ENCODE data around the gene DGKZ.
"Not testable (repeated sequence)": the region's sequence is repeated elsewhere in the genome, so short reads cannot be mapped to it uniquely, and the experiment has no call there.

The DGKZ gene, protein sequence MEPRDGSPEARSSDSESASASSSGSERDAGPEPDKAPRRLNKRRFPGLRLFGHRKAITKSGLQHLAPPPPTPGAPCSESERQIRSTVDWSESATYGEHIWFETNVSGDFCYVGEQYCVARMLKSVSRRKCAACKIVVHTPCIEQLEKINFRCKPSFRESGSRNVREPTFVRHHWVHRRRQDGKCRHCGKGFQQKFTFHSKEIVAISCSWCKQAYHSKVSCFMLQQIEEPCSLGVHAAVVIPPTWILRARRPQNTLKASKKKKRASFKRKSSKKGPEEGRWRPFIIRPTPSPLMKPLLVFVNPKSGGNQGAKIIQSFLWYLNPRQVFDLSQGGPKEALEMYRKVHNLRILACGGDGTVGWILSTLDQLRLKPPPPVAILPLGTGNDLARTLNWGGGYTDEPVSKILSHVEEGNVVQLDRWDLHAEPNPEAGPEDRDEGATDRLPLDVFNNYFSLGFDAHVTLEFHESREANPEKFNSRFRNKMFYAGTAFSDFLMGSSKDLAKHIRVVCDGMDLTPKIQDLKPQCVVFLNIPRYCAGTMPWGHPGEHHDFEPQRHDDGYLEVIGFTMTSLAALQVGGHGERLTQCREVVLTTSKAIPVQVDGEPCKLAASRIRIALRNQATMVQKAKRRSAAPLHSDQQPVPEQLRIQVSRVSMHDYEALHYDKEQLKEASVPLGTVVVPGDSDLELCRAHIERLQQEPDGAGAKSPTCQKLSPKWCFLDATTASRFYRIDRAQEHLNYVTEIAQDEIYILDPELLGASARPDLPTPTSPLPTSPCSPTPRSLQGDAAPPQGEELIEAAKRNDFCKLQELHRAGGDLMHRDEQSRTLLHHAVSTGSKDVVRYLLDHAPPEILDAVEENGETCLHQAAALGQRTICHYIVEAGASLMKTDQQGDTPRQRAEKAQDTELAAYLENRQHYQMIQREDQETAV

DNA sequence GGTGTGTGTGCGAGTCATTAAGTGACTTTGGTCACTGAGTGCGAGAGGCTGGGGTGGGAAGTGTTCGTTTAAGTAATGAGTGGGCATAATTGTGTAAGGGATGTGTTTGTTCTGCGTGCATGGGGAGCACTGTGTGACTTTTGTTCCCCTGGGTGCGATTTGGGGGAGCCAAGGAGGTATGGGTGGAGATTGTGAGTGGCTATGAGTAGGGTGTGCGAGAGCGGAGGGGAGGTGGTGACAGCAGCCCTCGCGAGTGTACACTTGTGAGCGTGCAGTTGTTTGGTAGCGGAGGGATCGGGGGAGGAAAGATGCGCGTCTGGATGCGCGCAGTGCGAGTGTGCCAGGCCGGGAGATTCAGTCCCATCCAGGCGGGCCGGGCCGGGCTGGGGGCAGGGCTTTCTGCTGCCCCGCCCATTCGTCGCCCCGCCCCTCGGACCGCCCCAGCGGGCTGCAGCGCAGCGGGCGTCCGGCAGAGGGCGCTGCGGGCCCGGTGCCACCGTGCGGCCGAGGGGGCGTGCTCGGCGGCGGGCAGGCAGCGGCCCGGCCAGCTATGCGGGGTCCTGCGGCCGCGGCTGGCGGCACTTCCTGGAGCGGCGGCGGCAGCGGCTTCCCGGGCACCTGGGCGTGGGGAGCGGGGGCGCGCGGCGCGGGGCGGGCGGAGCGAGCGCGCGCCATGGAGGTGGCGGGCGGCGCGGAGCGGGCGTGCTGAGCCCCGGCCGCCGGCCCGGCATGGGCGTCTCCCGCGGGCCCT, at the start of gene DGKZ:
DGKZ (plus strand) TSS at position 578 of the 751 bp plus-strand sequence. CDS start 197 bp downstream, outside the sequence.
- peak; percentile 93 for ATAC-seq
- Mint-ChIP-seq H3K4me1 (peaks cover 52% of the 10 kb centered on the region), H3K36me3 (no peaks in the 10 kb centered on the region), H3K27me3 (no peaks in the 10 kb centered on the region), H3K9me3 (no peaks in the 10 kb centered on the region), H3K27ac (peak within 1 kb of the TSS; percentile 63), H3K4me3 (peak within 1 kb of the TSS; percentile 78)

DNA sequence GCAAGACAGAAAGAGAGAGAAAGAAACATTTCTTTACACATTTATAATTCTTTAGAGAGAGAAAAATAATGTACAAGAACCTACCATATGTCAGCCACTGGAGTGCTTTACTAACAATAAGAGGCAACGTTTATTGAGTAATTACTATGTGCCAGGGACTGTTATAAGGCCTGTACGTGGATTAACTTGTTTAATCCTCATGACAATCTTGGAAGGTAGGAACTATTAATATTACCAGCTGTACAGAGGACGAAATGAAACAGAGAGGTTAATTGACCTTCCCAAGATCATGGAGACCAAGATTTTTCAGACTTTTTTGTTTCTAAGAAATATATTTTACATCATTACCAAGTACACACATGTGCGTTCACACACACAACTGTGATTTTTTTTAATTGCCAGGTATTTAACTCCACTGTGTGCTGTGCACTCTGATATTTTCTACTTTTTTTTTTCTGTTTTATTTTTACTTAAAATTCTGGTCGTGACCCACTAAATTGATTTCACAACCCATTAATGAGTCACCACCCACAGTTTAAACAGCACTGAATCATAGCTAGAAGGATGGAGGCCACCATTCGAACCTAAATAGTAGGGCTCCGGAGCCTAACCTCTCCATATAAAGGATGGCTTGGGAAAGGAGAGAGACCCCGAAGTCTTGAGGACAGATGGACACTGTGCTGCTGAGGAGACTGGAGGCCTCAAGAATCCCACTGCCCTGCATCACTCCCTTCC, 48.4 kb upstream of the DGKZ start:
- ATAC-seq: no peak

DNA sequence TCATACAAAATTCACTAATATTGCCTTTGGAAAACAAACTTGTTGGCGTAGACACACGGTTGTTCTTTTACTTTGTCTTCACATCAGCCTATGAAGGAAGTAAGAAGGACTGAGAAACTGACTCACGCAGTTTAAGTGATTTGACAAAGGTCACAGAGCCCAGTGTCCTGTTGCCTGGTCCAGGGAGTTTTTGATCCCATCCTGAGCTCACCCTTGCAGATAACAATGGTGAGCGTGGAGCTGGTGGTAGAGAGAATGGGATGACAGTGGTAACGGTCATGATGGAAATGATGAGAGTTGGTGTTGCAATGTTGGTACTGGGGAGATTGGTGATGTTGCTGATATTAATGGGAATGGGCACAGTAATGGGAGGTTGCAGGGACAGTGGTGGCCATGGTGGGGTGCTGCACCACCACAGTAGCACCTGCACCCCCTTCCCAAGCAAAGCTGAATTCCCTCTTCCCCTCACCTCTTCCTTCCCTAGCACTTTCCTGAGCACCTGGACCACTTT, 47.8 kb upstream of the DGKZ start:
- H3K4me1 Mint-ChIP-seq: peaks cover 19% of the 10 kb centered on the region
- H3K27me3 Mint-ChIP-seq: peaks cover 64% of the 10 kb centered on the region
- H3K9me3 Mint-ChIP-seq: no peaks in the 10 kb centered on the region
- ATAC-seq: no peak
- no peaks in the 10 kb centered on the region for H3K36me3 Mint-ChIP-seq
- no peak overlapping the region for H3K27ac Mint-ChIP-seq
- H3K4me3 Mint-ChIP-seq: no peak overlapping the region

More for the DNA sequence above, 48.4 kb upstream of the DGKZ start:
- H3K4me3 Mint-ChIP-seq: no peak overlapping the region
- no peak overlapping the region for H3K27ac Mint-ChIP-seq
- H3K4me1 Mint-ChIP-seq: peaks cover 19% of the 10 kb centered on the region
- no peaks in the 10 kb centered on the region for H3K9me3 Mint-ChIP-seq
- peaks cover 70% of the 10 kb centered on the region for H3K27me3 Mint-ChIP-seq
- H3K36me3 Mint-ChIP-seq: no peaks in the 10 kb centered on the region

DNA sequence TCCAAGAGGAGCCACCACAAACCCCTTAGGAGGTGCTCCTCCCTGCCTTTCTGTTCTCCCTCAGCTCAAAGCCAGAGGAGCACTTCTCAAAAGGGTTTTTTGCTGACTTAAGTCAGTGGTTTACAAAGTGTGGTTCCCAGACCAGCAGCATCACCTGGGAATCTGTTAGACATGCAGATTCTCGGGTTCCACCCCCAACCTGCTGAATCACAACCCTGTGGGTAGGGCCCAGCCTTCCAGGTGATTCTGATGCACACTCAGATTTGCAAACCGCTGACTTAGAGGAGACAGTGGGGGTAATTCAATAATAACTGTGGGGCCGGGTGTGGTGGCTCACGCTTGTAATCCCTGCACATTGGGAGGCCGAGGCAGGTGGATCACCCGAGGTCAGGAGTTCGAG, 47.0 kb upstream of the DGKZ start:
- ATAC-seq: no peak
- H3K27ac Mint-ChIP-seq: no peak overlapping the region

DNA sequence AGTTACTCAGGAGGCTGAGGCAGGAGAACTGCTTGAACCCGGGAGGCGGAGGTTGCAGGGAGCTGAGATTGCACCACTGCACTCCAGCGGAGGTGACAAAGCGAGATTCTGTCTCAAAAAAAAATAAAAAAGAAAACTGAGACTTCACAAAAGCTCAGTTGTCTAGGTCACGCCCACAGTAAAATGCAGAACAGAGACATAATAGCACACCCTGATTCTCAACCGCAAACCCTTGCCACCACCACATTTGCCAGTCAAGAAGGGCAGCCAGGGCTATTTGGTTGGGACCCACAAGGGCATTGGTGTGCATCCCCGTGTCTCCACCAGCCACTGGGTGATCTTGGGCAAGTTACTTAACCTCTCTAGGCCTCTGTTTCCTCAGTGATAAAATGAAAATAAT, 44.4 kb upstream of the DGKZ start:
- Mint-ChIP-seq H3K9me3 (no peaks in the 10 kb centered on the region), H3K27me3 (peaks cover 62% of the 10 kb centered on the region), H3K4me1 (peaks cover 11% of the 10 kb centered on the region), H3K4me3 (no peak overlapping the region), H3K27ac (no peak overlapping the region), H3K36me3 (no peaks in the 10 kb centered on the region)
- peak; percentile 93 for ATAC-seq

More for the DNA sequence above, 47.0 kb upstream of the DGKZ start:
- Mint-ChIP-seq H3K36me3 (no peaks in the 10 kb centered on the region), H3K4me3 (no peak overlapping the region), H3K9me3 (no peaks in the 10 kb centered on the region), H3K4me1 (peaks cover 19% of the 10 kb centered on the region), H3K27me3 (peaks cover 62% of the 10 kb centered on the region)

DNA sequence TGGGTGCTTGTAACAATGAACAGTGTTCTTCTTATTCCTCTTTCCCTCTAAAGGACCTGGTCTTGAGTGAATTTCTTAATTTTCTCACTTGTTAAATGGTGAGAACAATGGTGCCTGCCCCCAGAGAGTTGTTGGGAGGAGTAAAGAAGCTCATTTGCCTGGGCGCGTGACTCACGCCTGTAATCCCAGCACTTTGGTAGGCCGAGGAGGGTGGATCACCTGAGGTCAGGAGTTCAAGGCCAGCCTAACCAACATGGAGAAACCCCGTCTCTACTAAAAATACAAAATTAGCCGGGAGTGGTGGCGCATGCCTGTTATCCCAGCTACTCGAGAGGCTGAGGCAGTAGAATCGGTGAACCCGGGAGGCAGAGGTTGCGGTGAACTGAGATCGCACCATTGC, 43.2 kb upstream of the DGKZ start:
- not testable (repeated sequence) for H3K9me3 Mint-ChIP-seq, H3K36me3 Mint-ChIP-seq, ATAC-seq, H3K27ac Mint-ChIP-seq, H3K4me3 Mint-ChIP-seq
- peaks cover 11% of the 10 kb centered on the region for H3K4me1 Mint-ChIP-seq
- H3K27me3 Mint-ChIP-seq: peaks cover 61% of the 10 kb centered on the region

DNA sequence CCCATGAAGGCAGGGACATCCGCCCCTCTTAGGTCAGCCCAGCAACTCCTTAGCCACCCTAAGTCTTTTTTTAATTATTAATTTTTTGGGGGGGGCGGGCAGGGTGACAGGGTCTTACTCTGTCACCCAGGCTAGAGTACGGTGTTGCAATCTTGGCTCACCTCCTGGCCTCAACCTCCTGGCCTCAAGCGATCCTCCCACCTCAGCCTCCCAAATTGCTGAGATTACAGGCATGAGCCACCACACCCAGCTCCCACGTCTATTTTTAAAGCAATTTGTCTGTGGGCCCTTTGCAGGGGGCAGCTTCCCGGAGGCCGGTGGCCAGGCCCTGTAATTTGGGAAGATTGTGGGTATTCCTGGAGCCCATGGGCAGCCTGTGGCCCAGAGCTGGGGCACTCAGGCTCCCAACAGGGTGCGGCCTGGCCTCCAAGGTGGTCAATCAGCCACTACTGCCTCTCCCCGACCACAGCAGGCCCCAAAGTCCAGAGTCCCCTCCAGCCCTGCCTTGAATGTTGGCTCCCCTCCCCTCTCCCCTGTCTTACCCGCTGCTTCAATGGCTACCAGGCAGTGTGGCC, 42.6 kb upstream of the DGKZ start:
- Mint-ChIP-seq H3K27me3 (peaks cover 61% of the 10 kb centered on the region), H3K4me1 (peaks cover 18% of the 10 kb centered on the region), H3K4me3 (no peak overlapping the region), H3K27ac (no peak overlapping the region), H3K36me3 (no peaks in the 10 kb centered on the region), H3K9me3 (no peaks in the 10 kb centered on the region)
- ATAC-seq: no peak

DNA sequence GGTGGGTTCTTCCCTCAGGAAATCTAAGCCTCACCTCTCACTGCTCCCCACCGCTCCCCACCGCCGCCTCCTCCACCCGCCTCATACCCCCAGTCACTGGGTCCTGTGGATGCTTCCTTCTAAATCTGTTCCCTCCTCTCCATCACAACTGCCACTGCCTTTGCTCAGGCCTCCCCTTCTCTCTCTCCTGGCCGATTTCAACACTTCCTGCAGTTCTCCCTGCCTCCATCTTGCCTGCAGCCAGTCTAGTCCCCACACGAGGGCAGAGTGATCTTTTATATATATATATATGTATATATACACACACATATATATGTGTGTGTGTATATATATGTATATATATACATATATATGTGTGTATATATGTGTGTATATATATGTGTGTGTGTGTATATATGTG, 42.0 kb upstream of the DGKZ start:
- H3K27ac Mint-ChIP-seq: no peak overlapping the region
- peaks cover 61% of the 10 kb centered on the region for H3K27me3 Mint-ChIP-seq
- H3K9me3 Mint-ChIP-seq: no peaks in the 10 kb centered on the region
- no peak overlapping the region for H3K4me3 Mint-ChIP-seq
- no peaks in the 10 kb centered on the region for H3K36me3 Mint-ChIP-seq
- ATAC-seq: no peak
- peaks cover 24% of the 10 kb centered on the region for H3K4me1 Mint-ChIP-seq

DNA sequence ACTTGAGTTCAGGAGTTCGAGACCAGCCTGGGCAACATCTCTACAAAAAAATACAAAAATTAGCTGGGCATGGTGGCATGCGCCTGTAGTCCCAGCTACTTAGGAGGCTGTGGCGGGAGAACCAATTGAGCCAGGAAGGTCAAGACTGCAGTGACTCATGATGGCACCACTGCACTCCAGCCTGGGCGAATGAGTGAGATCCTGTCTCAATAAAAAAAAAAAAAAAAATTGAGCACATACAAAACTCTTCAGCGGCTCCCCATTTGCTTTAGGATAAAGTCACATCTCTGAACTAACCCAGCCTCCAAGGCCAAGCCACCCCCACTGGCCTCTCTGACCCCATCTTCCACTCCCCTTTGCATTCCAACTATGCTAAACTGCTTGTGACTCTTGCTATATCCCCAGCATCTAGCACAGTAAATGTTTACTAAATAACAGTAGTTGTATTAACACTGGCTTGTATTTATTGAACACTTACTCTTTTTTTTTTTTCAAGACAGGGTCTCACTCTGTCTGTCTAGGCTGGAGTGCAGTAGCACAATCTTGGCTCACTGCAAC, 40.9 kb upstream of the DGKZ start:
- H3K36me3 Mint-ChIP-seq: no peaks in the 10 kb centered on the region
- no peak overlapping the region for H3K4me3 Mint-ChIP-seq
- no peaks in the 10 kb centered on the region for H3K9me3 Mint-ChIP-seq
- H3K27ac Mint-ChIP-seq: no peak overlapping the region
- H3K27me3 Mint-ChIP-seq: peaks cover 70% of the 10 kb centered on the region
- no peak for ATAC-seq
- peaks cover 25% of the 10 kb centered on the region for H3K4me1 Mint-ChIP-seq

DNA sequence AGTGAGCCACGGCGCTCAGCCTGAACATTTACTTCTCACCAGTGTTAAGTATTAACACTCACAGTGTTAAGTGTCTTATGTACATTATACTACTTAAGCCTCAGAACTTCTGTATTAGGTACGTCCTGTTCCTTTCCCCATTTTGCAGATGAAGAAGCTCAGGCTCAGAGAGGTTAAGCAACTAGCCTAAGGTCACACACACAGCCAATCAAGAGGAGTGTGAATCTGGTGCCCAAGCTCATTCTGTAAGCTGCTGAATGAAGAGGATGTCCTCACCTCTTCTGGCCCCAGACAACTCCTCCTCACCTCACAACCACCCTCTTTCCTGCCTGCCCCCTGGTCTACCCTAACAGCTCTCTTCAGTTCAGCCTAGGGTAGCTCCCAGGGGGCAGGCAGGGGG, 39.9 kb upstream of the DGKZ start:
- Mint-ChIP-seq H3K9me3 (no peaks in the 10 kb centered on the region), H3K36me3 (no peaks in the 10 kb centered on the region), H3K27ac (no peak overlapping the region), H3K4me3 (no peak overlapping the region), H3K27me3 (peaks cover 76% of the 10 kb centered on the region), H3K4me1 (peaks cover 22% of the 10 kb centered on the region)
- no peak for ATAC-seq

DNA sequence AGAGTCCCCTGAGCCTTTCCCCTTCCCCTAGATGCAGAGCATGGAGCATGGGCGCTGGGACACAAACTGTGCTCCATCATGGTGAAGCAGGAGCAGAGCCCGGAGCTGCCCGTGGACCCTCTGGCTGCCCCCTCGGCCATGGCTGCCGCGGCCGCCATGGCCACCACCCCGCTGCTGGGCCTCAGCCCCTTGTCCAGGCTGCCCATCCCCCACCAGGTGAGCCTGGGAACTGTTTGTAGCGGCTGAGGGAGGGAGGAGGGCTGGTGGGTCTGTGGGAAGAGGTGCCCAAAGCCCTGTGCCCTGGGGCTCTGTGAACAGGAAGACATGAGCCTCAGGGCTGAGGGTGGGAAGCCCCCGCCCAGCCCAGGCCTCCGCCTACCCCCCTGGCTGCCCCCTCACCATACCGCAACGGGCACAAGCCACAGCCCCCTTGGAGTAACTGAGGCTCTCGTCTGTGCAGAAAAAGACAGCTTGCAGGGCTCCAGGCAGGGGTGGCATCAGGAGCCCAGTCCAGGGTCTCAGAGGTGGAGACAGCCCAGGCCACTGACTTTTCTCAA, 39.4 kb upstream of the DGKZ start:
- Mint-ChIP-seq H3K4me3 (no peak overlapping the region), H3K4me1 (peaks cover 17% of the 10 kb centered on the region), H3K36me3 (no peaks in the 10 kb centered on the region), H3K27me3 (peaks cover 76% of the 10 kb centered on the region), H3K9me3 (no peaks in the 10 kb centered on the region), H3K27ac (no peak overlapping the region)
- no peak for ATAC-seq

DNA sequence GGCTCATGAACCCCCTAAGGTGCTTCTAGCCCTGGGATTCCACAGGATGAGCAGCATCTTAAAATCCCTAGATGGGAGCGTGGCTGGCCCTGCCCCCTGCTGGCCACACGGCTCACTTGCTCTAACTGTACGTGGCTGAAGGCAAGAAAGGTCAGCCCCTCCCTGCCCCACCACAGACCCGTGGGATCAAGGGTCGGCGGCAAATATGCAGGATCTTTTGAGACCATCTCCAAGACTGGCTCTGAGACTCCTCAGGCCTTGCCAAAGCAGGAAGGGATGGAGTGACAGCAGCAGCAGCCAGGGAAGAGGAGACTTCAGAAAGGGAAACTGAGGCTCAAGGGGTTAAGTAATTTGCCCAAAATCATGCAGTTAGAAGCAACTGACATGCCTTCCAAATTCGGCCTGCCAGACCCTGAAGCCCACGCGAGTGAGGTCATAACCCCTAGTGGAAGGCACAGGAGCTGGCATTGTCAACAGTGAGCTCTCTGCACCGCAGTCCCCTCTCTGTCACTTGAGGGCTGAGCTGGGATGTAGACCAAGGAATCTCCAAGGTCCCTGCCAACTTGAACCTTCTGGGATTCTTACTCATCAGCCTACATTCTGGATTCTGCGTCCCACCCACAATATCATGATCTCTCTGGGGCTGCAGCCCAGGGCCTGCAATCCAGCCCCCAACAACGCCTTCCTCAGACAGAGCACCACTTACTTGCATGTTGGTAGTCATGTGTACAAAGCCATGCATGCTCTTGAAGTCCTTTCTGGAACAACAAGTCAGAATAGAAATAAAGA, 38.4 kb upstream of the DGKZ start:
- Mint-ChIP-seq H3K27ac (no peak overlapping the region), H3K9me3 (no peaks in the 10 kb centered on the region), H3K4me1 (peaks cover 14% of the 10 kb centered on the region), H3K27me3 (peaks cover 80% of the 10 kb centered on the region), H3K4me3 (no peak overlapping the region), H3K36me3 (no peaks in the 10 kb centered on the region)
- ATAC-seq: peak; percentile 51

DNA sequence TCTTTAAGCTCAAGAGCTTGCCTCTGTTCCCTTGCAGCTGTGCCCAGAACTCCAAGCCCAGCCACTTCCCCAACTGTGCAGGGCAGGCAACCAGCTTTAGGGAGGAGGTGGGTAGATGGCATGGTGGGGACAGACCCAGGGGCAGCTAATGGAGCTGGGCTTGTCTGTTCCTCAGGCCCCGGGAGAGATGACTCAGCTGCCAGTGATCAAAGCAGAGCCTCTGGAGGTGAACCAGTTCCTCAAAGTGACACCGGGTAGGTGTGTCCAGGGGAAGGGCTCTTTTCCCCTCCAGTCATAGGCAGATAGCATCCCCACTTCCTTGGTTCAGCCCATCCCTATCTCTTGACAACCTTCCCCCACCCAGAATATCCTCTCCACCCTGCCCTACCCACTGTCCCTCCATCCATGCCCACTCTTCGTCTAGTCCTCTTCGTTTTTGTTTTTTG, 37.4 kb upstream of the DGKZ start:
- Mint-ChIP-seq H3K27ac (no peak overlapping the region), H3K4me3 (no peak overlapping the region), H3K36me3 (no peaks in the 10 kb centered on the region), H3K9me3 (no peaks in the 10 kb centered on the region), H3K4me1 (peaks cover 15% of the 10 kb centered on the region), H3K27me3 (peaks cover 80% of the 10 kb centered on the region)
- ATAC-seq: peak; percentile 91

Measured in stimulated activated memory B cell treated with anti-CD40 and anti-IgM and Interleukin-4, amounts not matched to agents 10 μg/mL and 1 μg/mL and 100 μg/mL, for 72 hours (primary cell).